H9 (cell line): ENCODE data around the gene CLNS1A. TPM values are rescaled to one million over a fixed set of nuclear protein-coding genes. Genes with fewer than 3 reads are reported as not detected.

Source experiments
- DNase-seq: peaks from one replicate; pipeline ENCODE4 v3.0.0-alpha.2; 2017
- H2AFZ ChIP-seq: one replicate; pipeline ENCODE4 v1.6.1; 2013; ENCODE audit warnings: mild to moderate bottlenecking, low read length, control low read depth, moderate library complexity
- H2AK5ac ChIP-seq: 2 replicates; pipeline ENCODE4 v1.6.1; 2013; ENCODE audit warnings: low read length, control low read depth, mixed read lengths; ENCODE audit not compliant: insufficient read length
- H2BK120ac ChIP-seq: one replicate; pipeline ENCODE4 v1.6.1; 2013; ENCODE audit warnings: low read depth, mild to moderate bottlenecking, low read length, control low read depth, inconsistent platforms; ENCODE audit not compliant: poor library complexity, severe bottlenecking
- H2BK12ac ChIP-seq: 2 replicates; pipeline ENCODE4 v1.6.1; 2013; ENCODE audit warnings: low read length, control low read depth, mixed read lengths, low read depth; ENCODE audit not compliant: insufficient read length
- H2BK15ac ChIP-seq: 2 replicates; pipeline ENCODE4 v1.6.1; 2013; ENCODE audit warnings: low read depth, low read length, control low read depth
- H2BK20ac ChIP-seq: one replicate; pipeline ENCODE4 v1.6.1; 2013; ENCODE audit warnings: low read depth, mild to moderate bottlenecking, low read length, control low read depth, inconsistent platforms; ENCODE audit not compliant: poor library complexity, severe bottlenecking
- H2BK5ac ChIP-seq: 2 replicates; pipeline ENCODE4 v1.6.1; 2013; ENCODE audit warnings: low read length, control low read depth, mixed read lengths; ENCODE audit not compliant: insufficient read length
- H3K14ac ChIP-seq: 2 replicates; pipeline ENCODE4 v1.6.1; 2013; ENCODE audit warnings: low read length, control low read depth; ENCODE audit not compliant: insufficient read depth
- H3K18ac ChIP-seq: 2 replicates; pipeline ENCODE4 v1.6.1; 2013; ENCODE audit warnings: low read depth, mild to moderate bottlenecking, mixed read lengths, low read length, control low read depth; ENCODE audit not compliant: insufficient read length
- H3K23ac ChIP-seq: 2 replicates; pipeline ENCODE4 v1.6.1; 2013; ENCODE audit warnings: low read length, control low read depth, mixed read lengths, low read depth; ENCODE audit not compliant: insufficient read length
- H3K23me2 ChIP-seq: 2 replicates; pipeline ENCODE4 v1.6.1; 2013; ENCODE audit warnings: low read depth, mild to moderate bottlenecking, mixed read lengths, low read length, control low read depth; ENCODE audit not compliant: insufficient read length, poor library complexity, severe bottlenecking
- H3K27ac ChIP-seq: 2 replicates; pipeline ENCODE4 v1.5.1; 2013; ENCODE audit warnings: low read length, control low read depth, mixed read lengths, low read depth; ENCODE audit not compliant: insufficient read length
- H3K27me3 ChIP-seq: 2 replicates; pipeline ENCODE4 v1.6.1; 2013; ENCODE audit warnings: low read length, control low read depth, inconsistent platforms; ENCODE audit not compliant: insufficient read depth
- H3K4ac ChIP-seq: 2 replicates; pipeline ENCODE4 v1.6.1; 2013; ENCODE audit warnings: low read depth, mild to moderate bottlenecking, control low read depth, inconsistent platforms, low read length, moderate library complexity
- H3K4me1 ChIP-seq: 2 replicates; pipeline ENCODE4 v1.6.1; 2013; ENCODE audit warnings: low read length, control low read depth, inconsistent platforms; ENCODE audit not compliant: insufficient read depth
- H3K4me2 ChIP-seq: 2 replicates; pipeline ENCODE4 v1.6.1; 2013; ENCODE audit warnings: low read length, control low read depth, mixed read lengths; ENCODE audit not compliant: insufficient read length, insufficient read depth
- H3K56ac ChIP-seq: 2 replicates; pipeline ENCODE4 v1.6.1; 2013; ENCODE audit warnings: low read depth, mild to moderate bottlenecking, mixed read lengths, low read length, control low read depth; ENCODE audit not compliant: insufficient read length
- H3K79me1 ChIP-seq: 2 replicates; pipeline ENCODE4 v1.6.1; 2013; ENCODE audit warnings: low read depth, mild to moderate bottlenecking, moderate library complexity, low read length, control low read depth, inconsistent platforms; ENCODE audit not compliant: insufficient read depth, poor library complexity, severe bottlenecking
- H3K79me2 ChIP-seq: 2 replicates; pipeline ENCODE4 v1.6.1; 2013; ENCODE audit warnings: low read length, control low read depth, inconsistent platforms; ENCODE audit not compliant: insufficient read depth
- H3K9ac ChIP-seq: 2 replicates; pipeline ENCODE4 v1.6.1; 2013; ENCODE audit warnings: low read length, control low read depth, mixed read lengths; ENCODE audit not compliant: insufficient read length; ENCODE audit errors: extremely low read depth
- H3K9me3 ChIP-seq: one replicate; pipeline ENCODE4 v1.6.1; 2013; ENCODE audit warnings: low read depth, low read length, inconsistent platforms; ENCODE audit not compliant: control insufficient read depth
- H3T11ph ChIP-seq: one replicate; pipeline ENCODE4 v1.6.1; 2013; ENCODE audit warnings: mild to moderate bottlenecking, low read length, control low read depth, inconsistent platforms
- H4K20me1 ChIP-seq: one replicate; pipeline ENCODE4 v1.6.1; 2013; ENCODE audit not compliant: control insufficient read depth, insufficient read length, insufficient read depth
- H4K5ac ChIP-seq: 2 replicates; pipeline ENCODE4 v1.6.1; 2013; ENCODE audit warnings: low read depth, mild to moderate bottlenecking, mixed read lengths, low read length, control low read depth; ENCODE audit not compliant: insufficient read length
- H4K8ac ChIP-seq: replicated peaks from 2 replicates; pipeline ENCODE4 v1.6.1; 2013; ENCODE audit warnings: low read length, control low read depth, mixed read lengths, low read depth; ENCODE audit not compliant: insufficient read length
- H4K91ac ChIP-seq: 2 replicates; pipeline ENCODE4 v1.6.1; 2013; ENCODE audit warnings: low read depth, mild to moderate bottlenecking, moderate library complexity, mixed read lengths, low read length, control low read depth; ENCODE audit not compliant: insufficient read length
- H3K27ac Mint-ChIP-seq, 3 experiments: 2 replicates in 2 of 3; 3 replicates in 1 of 3; pipeline ENCODE4 v1.8.0; 2020 to 2021; ENCODE audit warnings: mixed read lengths in 3 of 3, mild to moderate bottlenecking in 1 of 3, moderate library complexity in 1 of 3
- H3K27me3 Mint-ChIP-seq: 2 replicates; pipeline ENCODE4 v1.8.0; 2021; ENCODE audit warnings: low read depth, mild to moderate bottlenecking, moderate library complexity, mixed read lengths
- H3K36me3 Mint-ChIP-seq, 3 experiments: 2 replicates in 2 of 3; 3 replicates in 1 of 3; pipeline ENCODE4 v1.8.0; 2020 to 2021; ENCODE audit warnings: low read depth in 3 of 3, mixed read lengths in 3 of 3; ENCODE audit not compliant: insufficient read depth in 1 of 3
- H3K4me1 Mint-ChIP-seq, 2 experiments: 2 replicates each; pipeline ENCODE4 v1.8.0; 2020; ENCODE audit warnings: mixed read lengths in 2 of 2
- H3K4me3 Mint-ChIP-seq, 2 experiments: 2 replicates in 1 of 2; 3 replicates in 1 of 2; pipeline ENCODE4 v1.8.0; 2020 to 2021; ENCODE audit warnings: mild to moderate bottlenecking in 2 of 2, mixed read lengths in 2 of 2, moderate library complexity in 1 of 2
- H3K9me3 Mint-ChIP-seq, 2 experiments: 2 replicates in 1 of 2; 3 replicates in 1 of 2; pipeline ENCODE4 v1.8.0; 2020; ENCODE audit warnings: mild to moderate bottlenecking in 2 of 2, mixed read lengths in 2 of 2, moderate library complexity in 1 of 2
- WGBS: extraction: QIAGEN DNeasy Blood & Tissue Kit; methylation state at CpG from one replicate; pipeline ENCODE4 v1.1.7; 2013; ENCODE audit warnings: missing lambda C conversion rate, low lambda C conversion rate, mixed read lengths; ENCODE audit not compliant: insufficient read length; ENCODE audit errors: extremely low coverage; 5-methylcytosine and 5-hydroxymethylcytosine counted together
- total RNA-seq: library from RNA; stranded (reverse); gene quantifications from 2 replicates; pipeline ENCODE4 v1.2.1, GENCODE V29; 2021
- TF ChIP-seq, protein P1 (sequence below): fragments of 200-600 bp; sonication (generic); conservative IDR thresholded peaks from 3 replicates; pipeline ENCODE4 v1.8.0; 2021; ENCODE audit warnings: antibody characterized with exemption, mild to moderate bottlenecking

The CLNS1A gene
- total RNA-seq, 1 experiment from 2014 or later: 165 TPM

DNA sequence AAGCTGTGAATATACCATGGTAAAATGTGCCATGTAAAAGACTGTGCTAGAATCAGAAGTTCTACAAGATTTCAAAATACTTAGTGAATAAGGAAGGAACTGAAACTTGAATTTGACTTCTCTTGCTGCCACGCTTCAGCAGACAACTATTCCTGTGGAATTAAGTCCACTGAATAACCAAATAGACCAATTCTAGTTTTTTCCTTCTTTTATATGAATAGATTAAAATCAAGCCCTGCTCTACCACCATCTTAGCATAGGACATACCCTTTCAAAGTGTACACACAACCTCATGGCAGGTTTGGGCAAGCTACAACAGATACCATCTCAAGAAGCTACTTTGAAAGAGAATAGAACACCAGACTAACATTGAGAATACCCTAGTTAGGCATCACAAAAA is 23.4 kb upstream of the CLNS1A start:
- no peak overlapping the region for H4K91ac ChIP-seq
- H3K14ac ChIP-seq: no peak overlapping the region
- H4K8ac ChIP-seq: no peak overlapping the region
- H3K79me1 ChIP-seq: no peaks in the 10 kb centered on the region
- Mint-ChIP-seq H3K27me3 (no peaks in the 10 kb centered on the region), H3K36me3 (peaks cover 0 to 1% (median 0%) of the 10 kb centered on the region in 3 experiments; a peak in 2 of 7 replicates), H3K4me3 (no peak overlapping the region), H3K4me1 (no peaks in the 10 kb centered on the region), H3K9me3 (no peaks in the 10 kb centered on the region), H3K27ac (no peak overlapping the region)
- H2BK12ac ChIP-seq: no peak overlapping the region
- no peaks in the 10 kb centered on the region for H3K23me2 ChIP-seq
- no peak overlapping the region for H2BK5ac ChIP-seq
- DNase-seq: no peak
- no peak overlapping the region for H2BK120ac ChIP-seq
- no peak overlapping the region for H3K27ac ChIP-seq
- H3K79me2 ChIP-seq: no peaks in the 10 kb centered on the region
- H4K20me1 ChIP-seq: no peaks in the 10 kb centered on the region
- H3K4me2 ChIP-seq: no peak overlapping the region
- no peak overlapping the region for H2AFZ ChIP-seq
- H3T11ph ChIP-seq: no peak overlapping the region
- no peak overlapping the region for H3K4ac ChIP-seq
- TF ChIP-seq, protein P1, sequence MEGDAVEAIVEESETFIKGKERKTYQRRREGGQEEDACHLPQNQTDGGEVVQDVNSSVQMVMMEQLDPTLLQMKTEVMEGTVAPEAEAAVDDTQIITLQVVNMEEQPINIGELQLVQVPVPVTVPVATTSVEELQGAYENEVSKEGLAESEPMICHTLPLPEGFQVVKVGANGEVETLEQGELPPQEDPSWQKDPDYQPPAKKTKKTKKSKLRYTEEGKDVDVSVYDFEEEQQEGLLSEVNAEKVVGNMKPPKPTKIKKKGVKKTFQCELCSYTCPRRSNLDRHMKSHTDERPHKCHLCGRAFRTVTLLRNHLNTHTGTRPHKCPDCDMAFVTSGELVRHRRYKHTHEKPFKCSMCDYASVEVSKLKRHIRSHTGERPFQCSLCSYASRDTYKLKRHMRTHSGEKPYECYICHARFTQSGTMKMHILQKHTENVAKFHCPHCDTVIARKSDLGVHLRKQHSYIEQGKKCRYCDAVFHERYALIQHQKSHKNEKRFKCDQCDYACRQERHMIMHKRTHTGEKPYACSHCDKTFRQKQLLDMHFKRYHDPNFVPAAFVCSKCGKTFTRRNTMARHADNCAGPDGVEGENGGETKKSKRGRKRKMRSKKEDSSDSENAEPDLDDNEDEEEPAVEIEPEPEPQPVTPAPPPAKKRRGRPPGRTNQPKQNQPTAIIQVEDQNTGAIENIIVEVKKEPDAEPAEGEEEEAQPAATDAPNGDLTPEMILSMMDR: no peak
- no peak overlapping the region for H4K5ac ChIP-seq
- no peaks in the 10 kb centered on the region for H3K27me3 ChIP-seq
- H3K9me3 ChIP-seq: no peaks in the 10 kb centered on the region
- H3K18ac ChIP-seq: no peak overlapping the region
- WGBS: no CpG with 5 or more reads among the region's 1 CpG
- H2BK20ac ChIP-seq: no peak overlapping the region
- no peak overlapping the region for H2AK5ac ChIP-seq
- H3K4me1 ChIP-seq: no peaks in the 10 kb centered on the region
- no peak overlapping the region for H2BK15ac ChIP-seq
- H3K9ac ChIP-seq: no peak overlapping the region
- H3K56ac ChIP-seq: no peak overlapping the region
- H3K23ac ChIP-seq: no peak overlapping the region
